ENCODE measurements around the gene CNNM3. TPM values are rescaled to one million over a fixed set of nuclear protein-coding genes. Genes with fewer than 3 reads are reported as not detected.

Gene CNNM3
- total and polyA plus RNA-seq, 4 donors, result 10.0 to 19.8 (median 16.1) TPM

- Histone ChIP-seq H3K9ac (ENCODE audit: low read depth in 1 of 2, low read length in 2 of 2) (no peak overlapping the region), H3K4me1 (ENCODE audit: control insufficient read depth in 4 of 4, insufficient read depth in 4 of 4, low read length in 3 of 4) (peaks cover 4 to 33% (median 25%) of the 10 kb centered on the region in 4 donors), H3K27ac (ENCODE audit: low read depth in 1 of 2, low read length in 2 of 2) (no peak overlapping the region), H3K36me3 (ENCODE audit: control insufficient read depth in 4 of 4, insufficient read depth in 3 of 4, low read depth in 1 of 4, low read length in 3 of 4) (no peaks in the 10 kb centered on the region), H3K27me3 (ENCODE audit: control insufficient read depth in 4 of 4, insufficient read depth in 4 of 4, low read length in 3 of 4) (no peaks in the 10 kb centered on the region), H3K4me3 (ENCODE audit: low read depth in 1 of 3, low read length in 3 of 3) (no peak overlapping the region), H3K9me3 (ENCODE audit: control insufficient read depth in 4 of 4, low read length in 3 of 4) (no peaks in the 10 kb centered on the region)
- WGBS, result 88% methylated on average over 4 of the region's 4 CpGs
- DNase-seq (ENCODE audit: low spot score), result no peak
- TF ChIP-seq TAF1 (conservative IDR thresholded peaks at IDR 0.05) (no peak), SP1 (IDR thresholded peaks at IDR 0.05) (no peak), FOXA1 (IDR thresholded peaks at IDR 0.05) (no peak), CTCF (IDR thresholded peaks at IDR 0.05; ENCODE audit: low read depth, low read length, missing input control) (no peak), ATF3 (IDR thresholded peaks at IDR 0.05) (no peak), REST (IDR thresholded peaks at IDR 0.05) (no peak), ZBTB33 (IDR thresholded peaks at IDR 0.05) (no peak), YY1 (IDR thresholded peaks at IDR 0.05) (no peak)
These were observed 2.4 kb upstream of the CNNM3 start for GRCh38 chr2:96813656-96814055.

- Histone ChIP-seq H3K27me3 (ENCODE audit: control insufficient read depth in 4 of 4, insufficient read depth in 4 of 4, low read length in 3 of 4) (no peaks in the 10 kb centered on the region), H3K9ac (ENCODE audit: low read depth in 1 of 2, low read length in 2 of 2) (peak overlapping the region; percentile 33 to 42), H3K4me1 (ENCODE audit: control insufficient read depth in 4 of 4, insufficient read depth in 4 of 4, low read length in 3 of 4) (peaks cover 16 to 51% (median 42%) of the 10 kb centered on the region in 4 donors), H3K36me3 (ENCODE audit: control insufficient read depth in 4 of 4, insufficient read depth in 3 of 4, low read depth in 1 of 4, low read length in 3 of 4) (no peaks in the 10 kb centered on the region), H3K4me3 (ENCODE audit: low read depth in 1 of 3, low read length in 3 of 3) (peak overlapping the region; percentile 48 to 83 (median 78)), H3K9me3 (ENCODE audit: control insufficient read depth in 4 of 4, low read length in 3 of 4) (no peaks in the 10 kb centered on the region), H3K27ac (ENCODE audit: low read depth in 1 of 2, low read length in 2 of 2) (peak overlapping the region; percentile 94 to 95)
- DNase-seq (ENCODE audit: low spot score), result peak; percentile 55
- 1% methylated on average over 60 of the region's 60 CpGs for whole genome bisulfite sequencing
- TF ChIP-seq HNF4G (IDR thresholded peaks at IDR 0.05) (no peak), SP1 (IDR thresholded peaks at IDR 0.05) (peak; percentile 20), RXRA (IDR thresholded peaks at IDR 0.05) (no peak), GABPA (IDR thresholded peaks at IDR 0.05 in 1 of 2, conservative IDR thresholded peaks at IDR 0.05 in 1 of 2) (no peak), ZBTB33 (IDR thresholded peaks at IDR 0.05) (no peak), YY1 (IDR thresholded peaks at IDR 0.05) (no peak), MAX (IDR thresholded peaks at IDR 0.05) (no peak), JUND (IDR thresholded peaks at IDR 0.05) (no peak), REST (IDR thresholded peaks at IDR 0.05) (peak; percentile 45), FOXA2 (IDR thresholded peaks at IDR 0.05) (no peak), RAD21 (IDR thresholded peaks at IDR 0.05) (no peak), HNF4A (conservative IDR thresholded peaks at IDR 0.05) (no peak), NR2F2 (IDR thresholded peaks at IDR 0.05) (no peak)
These were observed 542 bp upstream of the CNNM3 start for GRCh38 chr2:96815326-96816126.

All from liver (tissue), 9 donors.